H1 (cell line): ENCODE results near the gene BARHL1.

Source experiments
- ASH2L ChIP-seq: fragments of 200-600, 300-600 bp; sonication (generic); IDR thresholded peaks from one replicate; pipeline ENCODE4 v1.7.1; 2017; ENCODE audit warnings: low read length
- EZH2 ChIP-seq: fragments of 200-600 bp; sonication (generic); IDR thresholded peaks from 2 replicates; pipeline ENCODE4 v1.7.1; 2012; ENCODE audit warnings: low read depth, mild to moderate bottlenecking, moderate library complexity, low read length, inconsistent platforms; ENCODE audit not compliant: severe bottlenecking
- GTF2F1 ChIP-seq: IDR thresholded peaks from 2 replicates; pipeline ENCODE4 v1.6.1; 2012; ENCODE audit warnings: low read depth, low read length, improper control_type of control experiment, borderline replicate concordance
- JUN ChIP-seq: IDR thresholded peaks from 2 replicates; pipeline ENCODE4 v1.6.1; 2011; ENCODE audit warnings: low read depth, mild to moderate bottlenecking, improper control_type of control experiment, low read length
- NRF1 ChIP-seq: IDR thresholded peaks from 2 replicates; pipeline ENCODE4 v1.6.1; 2011; ENCODE audit warnings: mild to moderate bottlenecking, low read depth, low read length, improper control_type of control experiment
- POLR2AphosphoS5 ChIP-seq: IDR thresholded peaks from 2 replicates; pipeline ENCODE4 v1.6.1; 2011; ENCODE audit warnings: low read depth, low read length
- RFX5 ChIP-seq: IDR thresholded peaks from 2 replicates; pipeline ENCODE4 v1.6.1; 2011; ENCODE audit warnings: low read depth, low read length, improper control_type of control experiment, borderline replicate concordance
- RXRA ChIP-seq: IDR thresholded peaks from 2 replicates; pipeline ENCODE4 v1.6.1; 2011; ENCODE audit warnings: low read depth, mild to moderate bottlenecking, low read length, moderate library complexity; ENCODE audit not compliant: insufficient read depth
- SIN3A ChIP-seq, 2 experiments: IDR thresholded peaks in 1 of 2; conservative IDR thresholded peaks in 1 of 2; 2 replicates each; pipeline ENCODE4 v1.6.1; 2011 to 2012; ENCODE audit warnings: low read length in 2 of 2, improper control_type of control experiment in 1 of 2, low read depth in 1 of 2, mild to moderate bottlenecking in 1 of 2
- SRF ChIP-seq: IDR thresholded peaks from 2 replicates; pipeline ENCODE4 v1.6.1; 2011; ENCODE audit warnings: mild to moderate bottlenecking, low read depth, low read length, moderate library complexity
- TAF1 ChIP-seq: IDR thresholded peaks from 2 replicates; pipeline ENCODE4 v1.6.1; 2011; ENCODE audit warnings: mild to moderate bottlenecking, low read depth, low read length
- TF ChIP-seq, protein P1 (sequence below), 3 experiments: IDR thresholded peaks; 1 replicate in 2 of 3; 2 replicates in 1 of 3; pipeline versions ENCODE4 v1.5.1 to v1.6.1; 2011; ENCODE audit warnings: low read length in 3 of 3, mild to moderate bottlenecking in 3 of 3, inconsistent platforms in 2 of 3, low read depth in 1 of 3, moderate library complexity in 1 of 3; ENCODE audit not compliant: insufficient read depth in 1 of 3; ENCODE audit errors: control extremely low read depth in 1 of 3

GRCh38 chr9:132591244-132591643 lies 8.8 kb downstream of the BARHL1 start:
- TF ChIP-seq, protein P1, sequence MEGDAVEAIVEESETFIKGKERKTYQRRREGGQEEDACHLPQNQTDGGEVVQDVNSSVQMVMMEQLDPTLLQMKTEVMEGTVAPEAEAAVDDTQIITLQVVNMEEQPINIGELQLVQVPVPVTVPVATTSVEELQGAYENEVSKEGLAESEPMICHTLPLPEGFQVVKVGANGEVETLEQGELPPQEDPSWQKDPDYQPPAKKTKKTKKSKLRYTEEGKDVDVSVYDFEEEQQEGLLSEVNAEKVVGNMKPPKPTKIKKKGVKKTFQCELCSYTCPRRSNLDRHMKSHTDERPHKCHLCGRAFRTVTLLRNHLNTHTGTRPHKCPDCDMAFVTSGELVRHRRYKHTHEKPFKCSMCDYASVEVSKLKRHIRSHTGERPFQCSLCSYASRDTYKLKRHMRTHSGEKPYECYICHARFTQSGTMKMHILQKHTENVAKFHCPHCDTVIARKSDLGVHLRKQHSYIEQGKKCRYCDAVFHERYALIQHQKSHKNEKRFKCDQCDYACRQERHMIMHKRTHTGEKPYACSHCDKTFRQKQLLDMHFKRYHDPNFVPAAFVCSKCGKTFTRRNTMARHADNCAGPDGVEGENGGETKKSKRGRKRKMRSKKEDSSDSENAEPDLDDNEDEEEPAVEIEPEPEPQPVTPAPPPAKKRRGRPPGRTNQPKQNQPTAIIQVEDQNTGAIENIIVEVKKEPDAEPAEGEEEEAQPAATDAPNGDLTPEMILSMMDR (IDR thresholded peaks at IDR 0.05; ENCODE audit: control extremely low read depth in 1 of 3, insufficient read depth in 1 of 3, low read depth in 1 of 3, low read length in 3 of 3): no peak
- TF ChIP-seq SRF (no peak), GTF2F1 (no peak), ASH2L (no peak), RFX5 (no peak), RXRA (no peak), NRF1 (no peak), EZH2 (no peak), POLR2AphosphoS5 (no peak), JUN (no peak), SIN3A (conservative IDR thresholded peaks at IDR 0.05 in 1 of 2, IDR thresholded peaks at IDR 0.05 in 1 of 2; ENCODE audit: low read depth in 1 of 2, low read length in 2 of 2) (no peak), TAF1 (no peak)
